Measurements from ENCODE around the gene OSBPL10.

Gene OSBPL10

DNA sequence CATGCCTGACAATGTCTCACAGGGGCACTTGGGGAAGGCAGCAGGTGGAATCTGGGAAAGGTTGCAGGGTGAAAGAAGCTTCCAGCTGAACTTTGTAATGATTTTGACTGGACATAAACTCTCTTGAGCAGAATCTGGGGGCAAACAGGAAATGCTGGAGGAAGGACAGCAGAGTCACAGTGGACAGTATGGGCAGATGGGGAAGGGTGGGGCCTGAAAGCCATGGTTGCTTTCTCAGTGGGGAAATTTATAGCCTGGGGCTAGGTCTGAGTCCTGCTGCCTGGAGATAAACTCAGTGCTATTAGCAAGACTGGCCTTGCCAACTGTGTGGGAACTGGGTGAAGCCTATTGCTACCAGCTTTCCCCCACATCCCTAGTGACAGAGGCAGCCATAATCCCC lies 203.2 kb downstream of the OSBPL10 start:
- CTCF ChIA-PET, result no interaction called here
- no peak for DNase-seq (ENCODE audit: extremely low spot score)
- POLR2A ChIA-PET, result no interaction called here
- TF ChIP-seq L3MBTL2 (conservative IDR thresholded peaks at IDR 0.05), result no peak
- TF ChIP-seq TARDBP (IDR thresholded peaks at IDR 0.05), result no peak
- TF ChIP-seq ZNF384 (IDR thresholded peaks at IDR 0.05), result no peak
- no peak for TF ChIP-seq HDGF (IDR thresholded peaks at IDR 0.05; ENCODE audit: borderline replicate concordance)
- TF ChIP-seq FOXK2 (IDR thresholded peaks at IDR 0.05), result no peak
- TF ChIP-seq ELF4 (IDR thresholded peaks at IDR 0.05), result no peak
- no peak for TF ChIP-seq NFRKB (IDR thresholded peaks at IDR 0.05)
- TF ChIP-seq ARNT (IDR thresholded peaks at IDR 0.05), result no peak
- no peak for TF ChIP-seq SP1 (IDR thresholded peaks at IDR 0.05)
- no peak for TF ChIP-seq SUZ12 (IDR thresholded peaks at IDR 0.05)
- no peak for TF ChIP-seq BHLHE40 (IDR thresholded peaks at IDR 0.05; ENCODE audit: borderline replicate concordance)
- TF ChIP-seq, protein P1, sequence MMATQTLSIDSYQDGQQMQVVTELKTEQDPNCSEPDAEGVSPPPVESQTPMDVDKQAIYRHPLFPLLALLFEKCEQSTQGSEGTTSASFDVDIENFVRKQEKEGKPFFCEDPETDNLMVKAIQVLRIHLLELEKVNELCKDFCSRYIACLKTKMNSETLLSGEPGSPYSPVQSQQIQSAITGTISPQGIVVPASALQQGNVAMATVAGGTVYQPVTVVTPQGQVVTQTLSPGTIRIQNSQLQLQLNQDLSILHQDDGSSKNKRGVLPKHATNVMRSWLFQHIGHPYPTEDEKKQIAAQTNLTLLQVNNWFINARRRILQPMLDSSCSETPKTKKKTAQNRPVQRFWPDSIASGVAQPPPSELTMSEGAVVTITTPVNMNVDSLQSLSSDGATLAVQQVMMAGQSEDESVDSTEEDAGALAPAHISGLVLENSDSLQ (IDR thresholded peaks at IDR 0.05), result no peak
- no peak for TF ChIP-seq FOXM1 (IDR thresholded peaks at IDR 0.05; ENCODE audit: borderline replicate concordance)
- no peak for TF ChIP-seq LEF1 (IDR thresholded peaks at IDR 0.05; ENCODE audit: borderline replicate concordance)
- TF ChIP-seq FOXA1 (IDR thresholded peaks at IDR 0.05), result no peak
- TF ChIP-seq CTBP1 (IDR thresholded peaks at IDR 0.05; ENCODE audit: borderline replicate concordance), result no peak

DNA sequence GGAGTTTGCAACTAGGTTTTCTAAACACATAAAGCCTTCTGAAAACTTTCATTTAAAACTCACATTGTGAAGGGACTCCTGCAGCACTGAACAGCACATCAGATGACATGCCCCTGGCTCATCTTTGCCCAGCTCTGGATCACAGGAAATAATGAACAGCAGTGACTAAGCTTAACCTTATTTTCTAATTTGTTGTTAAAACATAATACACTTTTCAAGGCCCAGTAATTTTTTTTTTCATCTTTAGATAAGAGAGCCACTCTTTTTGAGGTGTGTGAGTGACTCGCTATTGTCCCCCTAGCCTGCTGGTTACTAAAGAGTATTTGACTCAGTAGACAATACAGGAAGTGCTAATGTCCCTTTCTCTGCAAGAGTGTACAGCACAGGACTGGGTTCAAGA lies 204.0 kb downstream of the OSBPL10 start:
- no peak for DNase-seq (ENCODE audit: extremely low spot score)
- TF ChIP-seq L3MBTL2 (conservative IDR thresholded peaks at IDR 0.05) (no peak), NFRKB (IDR thresholded peaks at IDR 0.05) (no peak), HDGF (IDR thresholded peaks at IDR 0.05; ENCODE audit: borderline replicate concordance) (no peak), BHLHE40 (IDR thresholded peaks at IDR 0.05; ENCODE audit: borderline replicate concordance) (no peak), ELF4 (IDR thresholded peaks at IDR 0.05) (no peak), FOXA1 (IDR thresholded peaks at IDR 0.05) (no peak), LEF1 (IDR thresholded peaks at IDR 0.05; ENCODE audit: borderline replicate concordance) (no peak), ARNT (IDR thresholded peaks at IDR 0.05) (no peak), FOXM1 (IDR thresholded peaks at IDR 0.05; ENCODE audit: borderline replicate concordance) (no peak), ZNF384 (IDR thresholded peaks at IDR 0.05) (no peak), SP1 (IDR thresholded peaks at IDR 0.05) (no peak), TARDBP (IDR thresholded peaks at IDR 0.05) (no peak), FOXK2 (IDR thresholded peaks at IDR 0.05) (no peak), CTBP1 (IDR thresholded peaks at IDR 0.05; ENCODE audit: borderline replicate concordance) (no peak), SUZ12 (IDR thresholded peaks at IDR 0.05) (no peak)
- TF ChIP-seq, protein P1 (IDR thresholded peaks at IDR 0.05), result no peak
- ChIA-PET POLR2A (no interaction called here), CTCF (no interaction called here)

DNA sequence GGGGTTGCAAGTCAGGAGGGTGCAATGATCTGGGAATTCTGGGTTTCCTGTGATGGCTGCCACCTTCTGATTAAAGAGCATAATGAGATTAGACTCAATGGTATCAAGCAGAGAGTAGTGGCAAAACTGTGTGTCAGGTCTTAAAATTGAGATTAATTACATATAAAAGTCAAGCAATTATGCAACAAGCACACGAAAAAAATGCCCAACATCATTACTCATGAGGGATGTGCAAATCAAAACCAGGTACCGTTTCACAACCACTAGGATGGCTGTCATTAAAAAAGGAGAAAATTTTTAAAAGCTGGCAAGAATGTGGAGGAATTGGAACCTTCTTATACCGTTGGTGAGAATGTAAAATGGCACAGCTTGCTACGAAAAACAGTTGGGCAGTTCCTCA lies 205.0 kb downstream of the OSBPL10 start:
- TF ChIP-seq L3MBTL2 (conservative IDR thresholded peaks at IDR 0.05), result no peak
- no peak for TF ChIP-seq FOXM1 (IDR thresholded peaks at IDR 0.05; ENCODE audit: borderline replicate concordance)
- TF ChIP-seq, protein P1 (IDR thresholded peaks at IDR 0.05), result no peak
- no peak for TF ChIP-seq SP1 (IDR thresholded peaks at IDR 0.05)
- TF ChIP-seq HDGF (IDR thresholded peaks at IDR 0.05; ENCODE audit: borderline replicate concordance), result no peak
- no peak for TF ChIP-seq LEF1 (IDR thresholded peaks at IDR 0.05; ENCODE audit: borderline replicate concordance)
- TF ChIP-seq TARDBP (IDR thresholded peaks at IDR 0.05), result no peak
- TF ChIP-seq BHLHE40 (IDR thresholded peaks at IDR 0.05; ENCODE audit: borderline replicate concordance), result no peak
- TF ChIP-seq ELF4 (IDR thresholded peaks at IDR 0.05), result no peak
- TF ChIP-seq ZNF384 (IDR thresholded peaks at IDR 0.05), result no peak
- TF ChIP-seq SUZ12 (IDR thresholded peaks at IDR 0.05), result no peak
- no peak for TF ChIP-seq FOXK2 (IDR thresholded peaks at IDR 0.05)
- TF ChIP-seq FOXA1 (IDR thresholded peaks at IDR 0.05), result no peak
- TF ChIP-seq CTBP1 (IDR thresholded peaks at IDR 0.05; ENCODE audit: borderline replicate concordance), result no peak
- no peak for TF ChIP-seq ARNT (IDR thresholded peaks at IDR 0.05)
- TF ChIP-seq NFRKB (IDR thresholded peaks at IDR 0.05), result no peak
- ChIA-PET CTCF (no interaction called here), POLR2A (no interaction called here)
- no peak for DNase-seq (ENCODE audit: extremely low spot score)

DNA sequence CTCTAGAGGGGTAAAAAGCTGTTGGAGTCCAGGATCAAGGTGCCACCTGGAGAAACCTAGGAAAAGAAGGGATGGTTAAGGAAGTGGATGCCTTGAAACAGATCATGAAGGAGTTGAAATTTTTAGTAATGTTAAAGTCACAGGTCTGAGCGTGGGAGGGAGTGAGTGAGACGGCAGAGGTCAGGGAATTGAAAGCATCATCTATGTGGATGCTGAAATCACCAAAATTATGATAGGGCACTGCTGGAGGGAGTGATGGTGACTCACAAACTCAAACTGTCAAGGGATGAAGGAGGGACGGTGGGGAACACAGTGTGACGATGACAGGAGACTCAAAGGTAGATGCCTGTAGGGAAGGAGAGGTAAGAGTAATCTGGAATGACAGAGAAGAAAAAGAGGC lies 205.7 kb downstream of the OSBPL10 start:
- TF ChIP-seq SUZ12 (IDR thresholded peaks at IDR 0.05) (no peak), ELF4 (IDR thresholded peaks at IDR 0.05) (no peak), ZNF384 (IDR thresholded peaks at IDR 0.05) (no peak), FOXK2 (IDR thresholded peaks at IDR 0.05) (no peak), FOXA1 (IDR thresholded peaks at IDR 0.05) (no peak), CTBP1 (IDR thresholded peaks at IDR 0.05; ENCODE audit: borderline replicate concordance) (no peak), TARDBP (IDR thresholded peaks at IDR 0.05) (no peak), FOXM1 (IDR thresholded peaks at IDR 0.05; ENCODE audit: borderline replicate concordance) (no peak), NFRKB (IDR thresholded peaks at IDR 0.05) (no peak), LEF1 (IDR thresholded peaks at IDR 0.05; ENCODE audit: borderline replicate concordance) (no peak), L3MBTL2 (conservative IDR thresholded peaks at IDR 0.05) (no peak), HDGF (IDR thresholded peaks at IDR 0.05; ENCODE audit: borderline replicate concordance) (no peak), ARNT (IDR thresholded peaks at IDR 0.05) (no peak)
- ChIA-PET POLR2A (no interaction called here), CTCF (no interaction called here)
- DNase-seq (ENCODE audit: extremely low spot score), result no peak

DNA sequence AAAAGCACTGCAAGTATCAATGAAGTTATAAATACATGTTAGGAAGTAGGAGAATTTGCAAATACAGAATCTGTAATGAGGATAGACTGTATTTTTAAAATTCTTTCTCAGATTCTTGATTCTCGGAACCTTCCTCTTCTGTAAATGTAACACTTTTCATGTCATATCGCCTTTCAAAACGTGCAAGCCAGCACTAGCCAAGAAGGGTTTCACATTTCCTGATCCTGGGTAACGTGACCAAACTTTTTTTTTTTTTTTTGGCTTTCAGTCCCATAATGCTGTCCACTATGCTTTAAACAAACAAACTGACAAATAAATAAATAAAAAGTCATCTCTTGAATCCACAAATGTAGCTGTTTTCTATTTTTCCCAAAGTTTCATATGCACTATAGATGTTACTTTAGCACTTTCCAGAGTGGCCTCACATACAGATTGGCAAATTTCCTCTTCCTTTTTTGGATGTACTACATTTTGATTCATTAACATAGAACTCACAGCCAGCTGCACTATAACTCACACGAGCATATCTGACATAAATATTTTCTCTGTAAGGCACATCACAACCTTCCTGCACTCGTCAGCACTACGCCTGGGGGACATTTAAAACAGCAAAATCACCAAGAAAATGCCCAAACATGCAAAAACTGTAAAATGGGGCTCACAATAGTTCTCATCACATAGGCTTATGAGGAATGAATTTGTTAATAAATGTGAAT lies 208.1 kb downstream of the OSBPL10 start:
- CTCF ChIA-PET, result no interaction called here
- DNase-seq (ENCODE audit: extremely low spot score), result no peak

More for the DNA sequence above, 208.1 kb downstream of the OSBPL10 start:
- no peak for TF ChIP-seq SUZ12 (IDR thresholded peaks at IDR 0.05)
- TF ChIP-seq L3MBTL2 (conservative IDR thresholded peaks at IDR 0.05), result no peak
- TF ChIP-seq, protein P1 (IDR thresholded peaks at IDR 0.05), result no peak
- no peak for TF ChIP-seq BHLHE40 (IDR thresholded peaks at IDR 0.05; ENCODE audit: borderline replicate concordance)
- TF ChIP-seq HDGF (IDR thresholded peaks at IDR 0.05; ENCODE audit: borderline replicate concordance), result no peak
- TF ChIP-seq FOXA1 (IDR thresholded peaks at IDR 0.05), result no peak
- TF ChIP-seq ARNT (IDR thresholded peaks at IDR 0.05), result no peak
- no peak for TF ChIP-seq CTBP1 (IDR thresholded peaks at IDR 0.05; ENCODE audit: borderline replicate concordance)
- no peak for TF ChIP-seq LEF1 (IDR thresholded peaks at IDR 0.05; ENCODE audit: borderline replicate concordance)
- no peak for TF ChIP-seq FOXK2 (IDR thresholded peaks at IDR 0.05)
- no peak for TF ChIP-seq FOXM1 (IDR thresholded peaks at IDR 0.05; ENCODE audit: borderline replicate concordance)
- POLR2A ChIA-PET, result no interaction called here

Data from HEK293T (cell line).